Hematopoietic multipotent progenitor cell treated with erythropoietin and hydrocortisone succinate and interleukin-3 and kit ligand, for 4 days (in vitro differentiated cells): Measurements from ENCODE around the gene FRMD3.

Source experiments
- DNase-seq: peaks from one replicate; pipeline ENCODE4 v3.0.0-alpha.2; 2015

The FRMD3 gene

GRCh38 chr9:83471241-83471640 is 67.0 kb downstream of the FRMD3 start:
- DNase-seq = peak; percentile 46

- no peak for DNase-seq
Observed at GRCh38 chr9:83469722-83470121, 68.5 kb downstream of the FRMD3 start.

GRCh38 chr9:83468821-83469220 is 69.4 kb downstream of the FRMD3 start:
- no peak for DNase-seq

- no peak for DNase-seq
Observed at GRCh38 chr9:83466877-83467276, 71.3 kb downstream of the FRMD3 start.

- no peak for DNase-seq
Observed at GRCh38 chr9:83466351-83466750, 71.8 kb downstream of the FRMD3 start.

- DNase-seq = no peak
Observed at GRCh38 chr9:83459830-83460229, 78.4 kb downstream of the FRMD3 start.

GRCh38 chr9:83458530-83458929 is 79.7 kb downstream of the FRMD3 start:
- no peak for DNase-seq

- DNase-seq = no peak
Observed at GRCh38 chr9:83457005-83457404, 81.2 kb downstream of the FRMD3 start.

- no peak for DNase-seq
Observed at GRCh38 chr9:83456226-83456625, 82.0 kb downstream of the FRMD3 start.

- DNase-seq = no peak
Observed at GRCh38 chr9:83454076-83454475, 84.1 kb downstream of the FRMD3 start.

GRCh38 chr9:83451308-83451707 is 86.9 kb downstream of the FRMD3 start:
- no peak for DNase-seq

- no peak for DNase-seq
Observed at GRCh38 chr9:83449983-83450382, 88.2 kb downstream of the FRMD3 start.

GRCh38 chr9:83449166-83449565 is 89.0 kb downstream of the FRMD3 start:
- no peak for DNase-seq

- DNase-seq = no peak
Observed at GRCh38 chr9:83448626-83449025, 89.6 kb downstream of the FRMD3 start.

GRCh38 chr9:83447351-83447750 is 90.8 kb downstream of the FRMD3 start:
- DNase-seq = no peak

GRCh38 chr9:83445703-83446265 is 92.4 kb downstream of the FRMD3 start:
- DNase-seq = no peak

GRCh38 chr9:83444110-83444509 is 94.1 kb downstream of the FRMD3 start:
- DNase-seq = no peak

- DNase-seq = no peak
Observed at GRCh38 chr9:83441390-83441789, 96.8 kb downstream of the FRMD3 start.

GRCh38 chr9:83440641-83441040 is 97.6 kb downstream of the FRMD3 start:
- DNase-seq = no peak

GRCh38 chr9:83435301-83435700 is 102.9 kb downstream of the FRMD3 start:
- DNase-seq = no peak

GRCh38 chr9:83434254-83434653 is 103.9 kb downstream of the FRMD3 start:
- DNase-seq = no peak

GRCh38 chr9:83433846-83434245 is 104.4 kb downstream of the FRMD3 start:
- peak; percentile 7 for DNase-seq

- DNase-seq = no peak
Observed at GRCh38 chr9:83432877-83433550, 105.2 kb downstream of the FRMD3 start.

- DNase-seq = no peak
Observed at GRCh38 chr9:83432104-83432627, 106.0 kb downstream of the FRMD3 start.
